ENCODE data around the gene DPCD.

Gene DPCD

GRCh38 chr10:101587725-101588653 is at the start of gene DPCD, which contains the start of gene POLL:
Gene DPCD, plus strand, starts transcription at chr10:101588321. Its CDS starts 16 bp downstream, at chr10:101588337.
Gene POLL, minus strand, starts transcription at chr10:101588257. Its CDS starts 897 bp downstream, at chr10:101587360.
- no peaks in the 10 kb centered on the region for H3K27me3 Mint-ChIP-seq
- peaks cover 28% of the 10 kb centered on the region for H3K4me1 Mint-ChIP-seq
- H3K4me3 Mint-ChIP-seq: peak within 1 kb of the TSS; percentile 92
- DNase-seq: peak; percentile 96
- peaks cover 8% of the 10 kb centered on the region for H3K36me3 Mint-ChIP-seq
- peak within 1 kb of the TSS; percentile 86 for H3K27ac Mint-ChIP-seq
- CTCF ChIA-PET: interaction anchor here (0.8 to 1.8 kb wide), 2 partner anchors 121 to 193 kb away, joined by 3 to 5 read pairs; no protein-coding TSS in a partner anchor
- H3K9me3 Mint-ChIP-seq: no peaks in the 10 kb centered on the region

GRCh38 chr10:101538446-101538845 is 49.7 kb upstream of the DPCD start:
- H3K4me1 Mint-ChIP-seq: peaks cover 5% of the 10 kb centered on the region
- no peaks in the 10 kb centered on the region for H3K27me3 Mint-ChIP-seq
- H3K27ac Mint-ChIP-seq: no peak overlapping the region
- H3K9me3 Mint-ChIP-seq: no peaks in the 10 kb centered on the region
- peaks cover 6% of the 10 kb centered on the region for H3K36me3 Mint-ChIP-seq
- no peak for DNase-seq
- H3K4me3 Mint-ChIP-seq: no peak overlapping the region
- CTCF ChIA-PET: interaction anchor here (0.7 to 3.4 kb wide), 2 partner anchors 8 to 32 kb away, joined by 3 to 18 read pairs; no protein-coding TSS in a partner anchor

- H3K27ac Mint-ChIP-seq: no peak overlapping the region
- DNase-seq: no peak
- no peaks in the 10 kb centered on the region for H3K4me1 Mint-ChIP-seq
- H3K27me3 Mint-ChIP-seq: no peaks in the 10 kb centered on the region
- peaks cover 1% of the 10 kb centered on the region for H3K36me3 Mint-ChIP-seq
- H3K9me3 Mint-ChIP-seq: no peaks in the 10 kb centered on the region
- no peak overlapping the region for H3K4me3 Mint-ChIP-seq
- CTCF ChIA-PET: interaction anchor here (1.3 to 1.4 kb wide), 2 partner anchors 9 to 25 kb away, joined by 4 read pairs; no protein-coding TSS in a partner anchor
Observed at GRCh38 chr10:101545898-101546297, 42.2 kb upstream of the DPCD start.

GRCh38 chr10:101550965-101551364 is 37.2 kb upstream of the DPCD start:
- Mint-ChIP-seq H3K4me1 (no peaks in the 10 kb centered on the region), H3K9me3 (no peaks in the 10 kb centered on the region), H3K4me3 (no peak overlapping the region), H3K36me3 (peaks cover 13% of the 10 kb centered on the region), H3K27me3 (no peaks in the 10 kb centered on the region), H3K27ac (no peak overlapping the region)
- no peak for DNase-seq
- CTCF ChIA-PET: interaction anchor here (1.0 kb wide), 1 partner anchor 15 kb away, joined by 4 read pairs; no protein-coding TSS in a partner anchor

- no peaks in the 10 kb centered on the region for H3K9me3 Mint-ChIP-seq
- H3K4me3 Mint-ChIP-seq: no peak overlapping the region
- no peak overlapping the region for H3K27ac Mint-ChIP-seq
- H3K27me3 Mint-ChIP-seq: no peaks in the 10 kb centered on the region
- peaks cover 14% of the 10 kb centered on the region for H3K4me1 Mint-ChIP-seq
- CTCF ChIA-PET: interaction anchor here (0.8 kb wide), 1 partner anchor 18 kb away, joined by 3 read pairs; no protein-coding TSS in a partner anchor
- no peak for DNase-seq
- peaks cover 13% of the 10 kb centered on the region for H3K36me3 Mint-ChIP-seq
Observed at GRCh38 chr10:101552442-101552841, 35.7 kb upstream of the DPCD start.

- H3K27me3 Mint-ChIP-seq: peaks cover 9% of the 10 kb centered on the region
- peaks cover 39% of the 10 kb centered on the region for H3K4me1 Mint-ChIP-seq
- no peak for DNase-seq
- H3K4me3 Mint-ChIP-seq: no peak overlapping the region
- H3K36me3 Mint-ChIP-seq: peaks cover 13% of the 10 kb centered on the region
- no peak overlapping the region for H3K27ac Mint-ChIP-seq
- CTCF ChIA-PET: interaction anchor here (4.2 kb wide), 1 partner anchor 14 kb away, joined by 22 read pairs; no protein-coding TSS in a partner anchor
- no peaks in the 10 kb centered on the region for H3K9me3 Mint-ChIP-seq
Observed at GRCh38 chr10:101557541-101557940, 30.6 kb upstream of the DPCD start.

- Mint-ChIP-seq H3K9me3 (no peaks in the 10 kb centered on the region), H3K4me3 (no peak overlapping the region), H3K27ac (peak overlapping the region; percentile 83), H3K4me1 (peaks cover 39% of the 10 kb centered on the region), H3K36me3 (peaks cover 8% of the 10 kb centered on the region), H3K27me3 (peaks cover 16% of the 10 kb centered on the region)
- CTCF ChIA-PET: interaction anchor here (1.3 to 4.2 kb wide), 2 partner anchors 13 to 344 kb away, joined by 5 to 22 read pairs; no protein-coding TSS in a partner anchor
- DNase-seq: peak; percentile 53
Observed at GRCh38 chr10:101558204-101558603, 29.9 kb upstream of the DPCD start.

GRCh38 chr10:101558671-101559595 is 29.2 kb upstream of the DPCD start:
- Mint-ChIP-seq H3K36me3 (peaks cover 7% of the 10 kb centered on the region), H3K9me3 (no peaks in the 10 kb centered on the region), H3K4me1 (peaks cover 39% of the 10 kb centered on the region), H3K27ac (peak overlapping the region; percentile 83), H3K4me3 (no peak overlapping the region), H3K27me3 (peaks cover 23% of the 10 kb centered on the region)
- CTCF ChIA-PET: interaction anchor here (1.3 to 4.2 kb wide), 2 partner anchors 12 to 345 kb away, joined by 5 to 22 read pairs; no protein-coding TSS in a partner anchor
- no peak for DNase-seq

- H3K27me3 Mint-ChIP-seq: peaks cover 30% of the 10 kb centered on the region
- DNase-seq: no peak
- H3K4me1 Mint-ChIP-seq: peaks cover 39% of the 10 kb centered on the region
- no peaks in the 10 kb centered on the region for H3K9me3 Mint-ChIP-seq
- peaks cover 7% of the 10 kb centered on the region for H3K36me3 Mint-ChIP-seq
- H3K4me3 Mint-ChIP-seq: no peak overlapping the region
- CTCF ChIA-PET: interaction anchor here (1.3 to 4.2 kb wide), 2 partner anchors 11 to 346 kb away, joined by 5 to 22 read pairs; no protein-coding TSS in a partner anchor
- peak overlapping the region; percentile 5 for H3K27ac Mint-ChIP-seq
Observed at GRCh38 chr10:101559596-101560297, 28.4 kb upstream of the DPCD start.

GRCh38 chr10:101560298-101561067 is 27.6 kb upstream of the DPCD start:
- Mint-ChIP-seq H3K4me1 (peaks cover 39% of the 10 kb centered on the region), H3K9me3 (no peaks in the 10 kb centered on the region), H3K27ac (no peak overlapping the region), H3K27me3 (peaks cover 37% of the 10 kb centered on the region), H3K4me3 (no peak overlapping the region), H3K36me3 (peaks cover 6% of the 10 kb centered on the region)
- DNase-seq: peak; percentile 14
- CTCF ChIA-PET: interaction anchor here (1.0 to 4.2 kb wide), 2 partner anchors 11 to 15 kb away, joined by 3 to 22 read pairs; no protein-coding TSS in a partner anchor

- Mint-ChIP-seq H3K9me3 (no peaks in the 10 kb centered on the region), H3K27me3 (peaks cover 45% of the 10 kb centered on the region), H3K4me1 (peaks cover 39% of the 10 kb centered on the region), H3K36me3 (peaks cover 6% of the 10 kb centered on the region), H3K4me3 (no peak overlapping the region), H3K27ac (no peak overlapping the region)
- peak; percentile 18 for DNase-seq
- CTCF ChIA-PET: interaction anchor here (1.0 to 4.2 kb wide), 2 partner anchors 10 to 14 kb away, joined by 3 to 22 read pairs; no protein-coding TSS in a partner anchor
Observed at GRCh38 chr10:101561068-101561915, 26.8 kb upstream of the DPCD start.

GRCh38 chr10:101562231-101562630 is 25.9 kb upstream of the DPCD start:
- peaks cover 6% of the 10 kb centered on the region for H3K36me3 Mint-ChIP-seq
- no peaks in the 10 kb centered on the region for H3K9me3 Mint-ChIP-seq
- DNase-seq: no peak
- no peak overlapping the region for H3K4me3 Mint-ChIP-seq
- H3K4me1 Mint-ChIP-seq: peaks cover 32% of the 10 kb centered on the region
- CTCF ChIA-PET: no interaction called here
- H3K27ac Mint-ChIP-seq: no peak overlapping the region
- peaks cover 55% of the 10 kb centered on the region for H3K27me3 Mint-ChIP-seq
